Activated CD4-positive, alpha-beta T cell treated with anti-CD3 and anti-CD28 coated beads for 36 hours (primary cell): Measurements from ENCODE around the gene MPIG6B. TPM values are rescaled to one million over a fixed set of nuclear protein-coding genes. Genes with fewer than 3 reads are reported as not detected.

ENCODE experiments used
- ATAC-seq: fragments of 200-7000 bp; cut with Tn5 transposase; one replicate; pipeline ENCODE4 v1.10.0; 2021; ENCODE audit warnings: mild to moderate bottlenecking, moderate library complexity
- CTCF ChIA-PET: fragments of 350-600 bp; sonication (Branson Sonifier 250); formaldehyde crosslinking; loops from one replicate; lab custom pipeline; 2021; ENCODE audit warnings: antibody characterized with exemption; lab: Charles Lee
- POLR2A ChIA-PET: fragments of 350-600 bp; sonication (Branson Sonifier 250); formaldehyde crosslinking; loops from one replicate; lab custom pipeline; 2021; ENCODE audit warnings: antibody characterized with exemption, inconsistent platforms; lab: Charles Lee
- DNase-seq: peaks from one replicate; pipeline ENCODE4 v3.0.0-alpha.2; 2020
- H3K27ac Mint-ChIP-seq: one replicate; pipeline ENCODE4 v1.8.0; 2021; ENCODE audit warnings: mixed read lengths
- H3K27me3 Mint-ChIP-seq: one replicate; pipeline ENCODE4 v1.8.0; 2021; ENCODE audit warnings: mixed read lengths
- H3K36me3 Mint-ChIP-seq: one replicate; pipeline ENCODE4 v1.8.0; 2021; ENCODE audit warnings: low read depth, mixed read lengths
- H3K4me1 Mint-ChIP-seq: one replicate; pipeline ENCODE4 v1.8.0; 2021; ENCODE audit warnings: mixed read lengths
- H3K4me3 Mint-ChIP-seq: one replicate; pipeline ENCODE4 v1.8.0; 2021; ENCODE audit warnings: mild to moderate bottlenecking, moderate library complexity, mixed read lengths
- H3K9me3 Mint-ChIP-seq: one replicate; pipeline ENCODE4 v1.8.0; 2021; ENCODE audit warnings: low read depth, mixed read lengths
- intact Hi-C, 2 experiments: fragments of 100-400 bp; cut with DNase I in 1 of 2; cut with micrococcal nuclease in 1 of 2; formaldehyde crosslinking; loops; one replicate each; pipeline versions ENCODE4 v1.14.2 to v1.15.1; 2022 to 2024; cut with DNase I, micrococcal nuclease
- total RNA-seq, 2 experiments: library from RNA; stranded (reverse); gene quantifications; one replicate each; pipeline ENCODE4 v1.2.3, GENCODE V29; 2021

MPIG6B gene
- total RNA-seq, 2 experiments from 2014 or later: not detected

GRCh38 chr6:31761343-31761742, 38.2 kb downstream of the MPIG6B start:
- H3K9me3 Mint-ChIP-seq: no peaks in the 10 kb centered on the region
- POLR2A ChIA-PET: no interaction called here
- H3K27me3 Mint-ChIP-seq: no peaks in the 10 kb centered on the region
- CTCF ChIA-PET: no interaction called here
- DNase-seq: no peak
- no peak overlapping the region for H3K4me3 Mint-ChIP-seq
- H3K4me1 Mint-ChIP-seq: no peaks in the 10 kb centered on the region
- no peak overlapping the region for H3K27ac Mint-ChIP-seq
- no peak for ATAC-seq
- intact Hi-C loops: no loop called here
- peaks cover 54% of the 10 kb centered on the region for H3K36me3 Mint-ChIP-seq

- Mint-ChIP-seq H3K4me3 (no peak within 1 kb of the TSS), H3K27ac (no peak within 1 kb of the TSS), H3K4me1 (no peaks in the 10 kb centered on the region), H3K27me3 (no peaks in the 10 kb centered on the region), H3K9me3 (no peaks in the 10 kb centered on the region), H3K36me3 (peaks cover 52% of the 10 kb centered on the region)
- intact Hi-C loops: no loop called here
- CTCF ChIA-PET: no interaction called here
- ATAC-seq (no peak), DNase-seq (no peak)
- POLR2A ChIA-PET: no interaction called here
Measured at GRCh38 chr6:31762356-31762755, 39.2 kb downstream of the MPIG6B start, which contains the start of gene SAPCD1. SAPCD1 (plus strand) TSS chr6:31762656; CDS start chr6:31763055, 399 bp downstream.

- intact Hi-C loops: no loop called here
Measured at GRCh38 chr6:31762878-31763618, 39.9 kb downstream of the MPIG6B start.

GRCh38 chr6:31763619-31763940, 40.4 kb downstream of the MPIG6B start:
- DNase-seq: no peak
- ChIA-PET POLR2A (no interaction called here), CTCF (no interaction called here)
- Mint-ChIP-seq H3K27ac (no peak overlapping the region), H3K4me3 (no peak overlapping the region), H3K4me1 (no peaks in the 10 kb centered on the region), H3K36me3 (peaks cover 42% of the 10 kb centered on the region), H3K27me3 (no peaks in the 10 kb centered on the region), H3K9me3 (no peaks in the 10 kb centered on the region)
- no peak for ATAC-seq
- intact Hi-C loops: no loop called here

More at GRCh38 chr6:31762878-31763618, 39.9 kb downstream of the MPIG6B start:
- Mint-ChIP-seq H3K4me1 (no peaks in the 10 kb centered on the region), H3K4me3 (no peak overlapping the region), H3K27ac (no peak overlapping the region), H3K9me3 (no peaks in the 10 kb centered on the region), H3K27me3 (no peaks in the 10 kb centered on the region), H3K36me3 (peaks cover 47% of the 10 kb centered on the region)
- ATAC-seq (no peak), DNase-seq (no peak)
- CTCF ChIA-PET: no interaction called here
- POLR2A ChIA-PET: no interaction called here

GRCh38 chr6:31764198-31764597, 41.0 kb downstream of the MPIG6B start:
- H3K4me3 Mint-ChIP-seq: no peak overlapping the region
- ChIA-PET CTCF (no interaction called here), POLR2A (no interaction called here)
- H3K27me3 Mint-ChIP-seq: no peaks in the 10 kb centered on the region
- DNase-seq (no peak), ATAC-seq (peak; percentile 20)
- no peaks in the 10 kb centered on the region for H3K9me3 Mint-ChIP-seq
- intact Hi-C loops: no loop called here
- H3K27ac Mint-ChIP-seq: no peak overlapping the region
- peaks cover 36% of the 10 kb centered on the region for H3K36me3 Mint-ChIP-seq
- H3K4me1 Mint-ChIP-seq: no peaks in the 10 kb centered on the region

- DNase-seq (no peak), ATAC-seq (no peak)
- Mint-ChIP-seq H3K4me3 (no peak overlapping the region), H3K9me3 (no peaks in the 10 kb centered on the region), H3K27me3 (no peaks in the 10 kb centered on the region), H3K27ac (no peak overlapping the region), H3K4me1 (no peaks in the 10 kb centered on the region), H3K36me3 (peaks cover 22% of the 10 kb centered on the region)
- POLR2A ChIA-PET: interaction anchor here (0.6 to 0.9 kb wide), 2 partner anchors 141 to 359 kb away, joined by 3 read pairs; no protein-coding TSS in a partner anchor
- intact Hi-C loops: no loop called here
- CTCF ChIA-PET: no interaction called here
Measured at GRCh38 chr6:31765559-31765909, 42.4 kb downstream of the MPIG6B start.

GRCh38 chr6:31765910-31766794, 43.0 kb downstream of the MPIG6B start:
- H3K27ac Mint-ChIP-seq: no peak overlapping the region
- no peaks in the 10 kb centered on the region for H3K27me3 Mint-ChIP-seq
- DNase-seq: no peak
- intact Hi-C loops: no loop called here
- no peaks in the 10 kb centered on the region for H3K9me3 Mint-ChIP-seq
- ChIA-PET POLR2A (interaction anchor here (0.6 to 0.9 kb wide), 2 partner anchors 142 to 359 kb away, joined by 3 read pairs; no protein-coding TSS in a partner anchor), CTCF (interaction anchor here (0.6 kb wide), 1 partner anchor 25 kb away, joined by 3 read pairs; no protein-coding TSS in a partner anchor)
- H3K36me3 Mint-ChIP-seq: peaks cover 17% of the 10 kb centered on the region
- no peak overlapping the region for H3K4me3 Mint-ChIP-seq
- ATAC-seq: no peak
- H3K4me1 Mint-ChIP-seq: peaks cover under 1% of the 10 kb centered on the region

GRCh38 chr6:31767096-31767645, 44.0 kb downstream of the MPIG6B start:
- Mint-ChIP-seq H3K9me3 (no peaks in the 10 kb centered on the region), H3K27ac (no peak overlapping the region), H3K27me3 (no peaks in the 10 kb centered on the region), H3K4me1 (peaks cover 8% of the 10 kb centered on the region), H3K4me3 (no peak overlapping the region), H3K36me3 (peaks cover 16% of the 10 kb centered on the region)
- POLR2A ChIA-PET: no interaction called here
- DNase-seq (no peak), ATAC-seq (no peak)
- intact Hi-C loops: no loop called here
- CTCF ChIA-PET: no interaction called here

GRCh38 chr6:31768363-31769257, 45.4 kb downstream of the MPIG6B start:
- Mint-ChIP-seq H3K27ac (no peak overlapping the region), H3K4me1 (peaks cover 19% of the 10 kb centered on the region), H3K4me3 (no peak overlapping the region), H3K9me3 (no peaks in the 10 kb centered on the region), H3K27me3 (no peaks in the 10 kb centered on the region), H3K36me3 (peaks cover 12% of the 10 kb centered on the region)
- intact Hi-C loops: loop anchor here in 1 of 2 experiments (1.0 kb wide), 2 partner anchors 39 to 88 kb away; partner anchors contain the start of gene DDAH2
- CTCF ChIA-PET: interaction anchor here (0.6 to 2.6 kb wide), 13 partner anchors 9 to 130 kb away, joined by 3 to 15 read pairs (median 4); partner anchors contain the start of genes DDAH2 and MSH5
- ATAC-seq: no peak
- POLR2A ChIA-PET: no interaction called here
- no peak for DNase-seq

- intact Hi-C loops: loop anchor here (1.0 to 5.0 kb wide), 3 partner anchors 33 to 90 kb away; partner anchors contain the start of genes CLIC1 (in 1 of the 2) and DDAH2 (in 1 of the 2)
- H3K9me3 Mint-ChIP-seq: no peaks in the 10 kb centered on the region
- peak overlapping the region; percentile 80 for H3K27ac Mint-ChIP-seq
- no peak overlapping the region for H3K4me3 Mint-ChIP-seq
- DNase-seq (peak; percentile 91), ATAC-seq (peak; percentile 88)
- H3K4me1 Mint-ChIP-seq: peaks cover 19% of the 10 kb centered on the region
- CTCF ChIA-PET: interaction anchor here (0.6 to 2.6 kb wide), 31 partner anchors 10 to 464 kb away, joined by 3 to 15 read pairs (median 4); partner anchors contain the start of genes DDAH2, LSM2, LY6G6D and LY6G6F
- POLR2A ChIA-PET: interaction anchor here (0.6 to 1.4 kb wide), 4 partner anchors 30 to 69 kb away, joined by 3 to 6 read pairs (median 4); partner anchors contain the start of gene MSH5
- no peaks in the 10 kb centered on the region for H3K27me3 Mint-ChIP-seq
- peaks cover 7% of the 10 kb centered on the region for H3K36me3 Mint-ChIP-seq
Measured at GRCh38 chr6:31769684-31770371, 46.7 kb downstream of the MPIG6B start.
